Measurements from ENCODE around the gene SOX6. TPM values are rescaled to one million over a fixed set of nuclear protein-coding genes. Genes with fewer than 3 reads are reported as not detected.
"Not testable (repeated sequence)": the region's sequence is repeated elsewhere in the genome, so short reads cannot be mapped to it uniquely, and the experiment has no call there.

The SOX6 gene
- under 0.01 and 0.04 TPM in 2 replicates for total RNA-seq

DNA sequence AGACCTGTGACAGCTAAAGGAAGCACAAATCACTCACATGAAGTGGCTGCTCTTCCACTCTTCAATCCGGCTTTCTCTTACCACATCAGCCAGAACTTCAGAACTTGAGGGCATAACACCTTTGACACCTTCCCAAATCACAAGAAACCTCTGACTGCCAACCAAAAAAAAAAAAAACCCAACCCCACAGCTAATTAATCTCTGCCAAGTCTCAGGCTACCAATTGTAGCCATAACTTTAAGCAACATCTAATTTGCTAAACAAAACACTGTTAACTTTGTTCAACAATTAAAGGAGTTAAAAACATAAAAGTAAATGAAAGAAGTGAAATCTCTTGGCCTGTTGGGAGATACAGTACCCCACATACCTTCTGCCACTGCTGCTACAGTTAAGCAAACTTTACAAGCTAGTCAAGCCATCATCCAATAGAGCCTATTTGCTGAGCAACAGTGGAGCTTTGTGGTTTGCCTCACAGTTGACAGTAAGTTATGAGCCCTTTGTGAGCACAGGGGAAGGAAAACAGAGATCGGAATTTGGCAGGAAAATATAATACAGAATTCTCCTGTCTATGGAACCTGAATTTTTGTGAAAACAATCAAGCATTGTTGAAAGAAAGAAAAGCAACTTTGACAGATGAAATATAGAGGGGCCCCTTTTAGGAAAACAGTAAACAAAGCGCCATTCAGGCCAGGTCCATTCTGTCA lies at the start of gene SOX6:
Gene SOX6 (minus strand): TSS at position 490 of the 704 bp plus-strand sequence. CDS start 15,298 bp downstream, outside the sequence.
- no peak for DNase-seq (ENCODE audit: low read depth, low spot score)

DNA sequence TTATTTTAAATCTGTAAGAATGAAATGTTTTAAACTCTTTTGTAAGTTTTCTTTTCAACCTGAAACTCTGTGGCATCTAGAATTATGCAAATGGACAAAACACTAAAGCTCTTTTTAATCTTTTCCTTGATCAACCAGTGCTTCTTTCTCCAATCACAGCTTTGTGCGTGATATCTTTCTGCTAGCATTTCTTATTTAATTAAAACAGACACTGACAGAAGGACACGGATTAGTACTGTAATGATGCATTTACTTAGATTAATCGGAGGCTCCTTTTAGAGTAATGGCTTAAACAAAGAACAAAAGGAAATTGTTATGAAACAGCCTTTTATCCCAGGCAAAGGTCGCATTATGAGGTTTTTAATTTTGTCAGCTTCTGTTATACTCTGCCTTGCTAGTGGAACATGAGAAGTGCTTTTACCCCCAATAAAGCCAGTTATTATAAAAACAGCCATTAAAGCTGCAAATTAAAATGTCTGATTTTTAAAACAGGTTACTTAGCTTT lies 48.5 kb upstream of the SOX6 start:
- DNase-seq (ENCODE audit: low read depth, low spot score), result no peak

DNA sequence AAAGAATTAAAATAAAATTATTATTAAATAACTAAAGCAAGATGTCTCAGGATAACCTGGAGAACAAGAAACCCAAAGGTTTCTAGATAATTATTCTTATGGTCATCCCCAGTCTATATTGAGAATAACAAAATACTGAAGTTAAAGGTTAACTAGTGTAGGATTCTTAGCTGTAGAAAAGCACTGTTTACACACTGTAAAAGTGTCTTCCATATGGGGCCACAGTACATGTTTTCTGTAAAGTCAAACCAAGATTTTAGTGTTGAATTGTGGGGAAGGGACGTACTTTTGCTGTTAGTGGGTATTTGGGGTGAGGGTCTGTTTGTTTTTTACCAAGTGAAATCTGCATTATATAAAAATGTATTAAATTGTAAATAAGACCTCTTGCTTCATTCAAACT lies 47.5 kb upstream of the SOX6 start:
- DNase-seq (ENCODE audit: low read depth, low spot score), result no peak

DNA sequence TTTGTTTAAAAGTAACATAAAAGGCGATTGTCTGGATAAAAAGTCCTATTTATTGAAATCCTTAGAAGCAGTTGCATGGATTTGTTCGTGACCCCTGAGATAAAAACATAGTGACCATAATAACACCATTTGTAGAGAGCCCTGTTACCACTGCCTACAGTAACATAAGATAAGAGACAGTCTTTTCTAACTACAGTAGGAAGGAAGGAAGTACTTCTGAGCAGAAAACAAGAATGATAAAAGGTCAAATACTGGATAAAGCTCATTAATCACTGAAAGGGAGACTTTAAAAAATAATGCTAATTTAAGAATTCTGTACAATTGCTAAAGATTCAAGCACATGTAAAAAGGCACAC lies 47.1 kb upstream of the SOX6 start:
- DNase-seq (ENCODE audit: low read depth, low spot score), result no peak

DNA sequence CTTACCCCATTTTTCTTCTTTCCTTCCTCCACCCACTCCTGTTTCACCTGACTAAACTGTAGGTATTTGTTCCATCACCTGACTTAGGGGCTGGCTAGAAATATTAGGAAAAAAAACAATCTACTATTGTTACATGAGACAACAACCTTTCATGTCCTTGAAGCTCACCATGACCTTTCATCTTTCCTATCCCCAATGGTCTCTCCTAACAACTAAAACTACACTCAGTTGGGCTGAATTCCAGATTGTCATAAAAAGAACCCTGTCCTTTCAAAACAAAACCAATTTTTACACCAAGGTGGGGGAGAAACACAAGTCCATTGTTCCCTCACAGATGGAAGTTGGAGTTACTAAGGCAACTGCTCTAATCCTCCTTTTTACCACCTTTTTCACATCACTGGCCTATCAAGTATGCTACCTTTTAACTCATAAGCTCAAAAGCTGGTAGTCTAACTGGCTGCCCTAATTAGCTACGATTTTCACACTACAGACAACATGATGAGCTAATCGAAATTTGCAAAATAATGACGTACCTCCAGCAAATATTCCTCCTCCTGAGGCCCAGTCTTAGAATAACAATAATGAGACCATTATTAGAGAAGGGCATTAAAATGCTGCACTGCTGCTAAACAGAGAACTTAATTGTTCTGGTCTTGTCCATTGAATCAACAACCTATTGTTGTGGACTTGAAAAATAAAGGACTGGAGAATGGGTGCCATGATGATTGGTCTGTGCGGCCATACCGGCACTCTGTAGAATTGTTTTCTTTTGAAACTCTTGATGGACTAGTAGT lies 46.5 kb upstream of the SOX6 start:
- DNase-seq (ENCODE audit: low read depth, low spot score), result no peak

DNA sequence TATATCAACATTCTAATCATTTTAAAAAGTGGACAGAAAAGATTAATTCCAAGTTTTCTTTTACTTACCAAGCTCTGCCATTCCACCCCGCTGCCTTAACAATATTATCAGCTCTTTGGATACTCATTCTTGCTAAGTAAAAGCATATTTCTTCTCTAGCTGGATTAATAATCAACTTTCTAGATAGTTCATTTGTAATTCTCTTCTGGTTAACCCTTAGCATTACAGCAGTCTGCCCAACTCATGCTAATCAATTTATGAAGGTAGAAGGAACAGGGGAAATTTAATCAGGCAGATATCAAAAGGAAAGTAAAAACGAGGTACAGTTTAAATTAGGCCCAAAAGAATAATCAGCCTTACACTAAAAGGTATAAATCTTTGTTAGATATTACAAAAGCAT lies 41.0 kb upstream of the SOX6 start:
- no peak for DNase-seq (ENCODE audit: low read depth, low spot score)

DNA sequence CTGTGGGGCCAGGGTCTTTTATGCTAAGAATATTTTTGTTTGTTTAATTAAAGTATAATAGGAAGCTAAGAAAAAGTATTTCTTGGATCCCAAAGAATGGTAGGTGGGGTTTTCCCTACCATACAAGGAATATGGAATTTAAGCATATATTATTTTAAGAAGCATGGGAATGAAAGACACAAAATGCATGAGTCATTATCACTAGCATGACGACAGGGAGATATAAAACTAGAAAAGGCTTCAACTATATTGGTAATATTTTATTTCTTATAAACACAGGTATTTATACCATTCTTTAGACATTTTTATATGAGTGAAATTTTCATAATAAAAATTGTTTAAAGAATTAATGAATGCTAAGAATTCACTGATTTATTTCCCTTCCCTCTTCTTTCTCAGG lies 39.3 kb upstream of the SOX6 start:
- no peak for DNase-seq (ENCODE audit: low read depth, low spot score)

DNA sequence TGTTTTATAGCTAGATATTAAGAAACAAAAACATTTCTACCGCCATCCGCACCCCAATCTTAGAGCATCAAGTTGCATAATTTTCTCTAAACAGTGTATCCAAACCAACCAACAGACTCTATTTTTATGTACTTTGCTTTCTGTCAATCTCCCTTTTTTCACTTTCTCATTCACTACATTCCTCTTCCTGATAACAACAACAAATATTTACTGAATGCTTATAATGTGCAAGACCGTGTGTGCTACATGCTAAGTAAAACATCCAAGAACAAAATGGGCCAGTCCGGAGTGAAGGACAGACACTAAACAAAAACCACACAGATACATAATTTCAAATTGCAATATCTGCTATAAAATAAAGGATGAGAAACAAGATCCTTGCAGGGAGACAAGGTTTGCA lies 38.6 kb upstream of the SOX6 start:
- no peak for DNase-seq (ENCODE audit: low read depth, low spot score)

DNA sequence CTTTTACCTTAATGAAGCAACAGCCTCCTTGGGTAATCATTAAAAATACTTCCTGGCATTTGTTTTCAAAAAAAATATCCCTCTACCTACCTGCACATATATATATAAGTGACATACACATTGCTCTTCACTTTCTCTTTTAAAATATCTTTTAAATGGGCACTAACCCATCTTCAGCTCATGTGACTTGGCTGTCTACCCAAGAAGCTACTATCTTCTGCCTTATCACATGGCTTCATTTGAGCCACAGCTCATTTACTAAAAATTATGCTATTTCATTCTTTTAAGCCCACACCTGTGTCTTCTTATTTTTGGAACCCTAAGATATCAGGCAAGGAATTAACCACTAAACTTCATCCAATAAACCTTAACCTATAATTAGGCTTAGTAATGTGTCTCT lies 37.0 kb upstream of the SOX6 start:
- no peak for DNase-seq (ENCODE audit: low read depth, low spot score)

DNA sequence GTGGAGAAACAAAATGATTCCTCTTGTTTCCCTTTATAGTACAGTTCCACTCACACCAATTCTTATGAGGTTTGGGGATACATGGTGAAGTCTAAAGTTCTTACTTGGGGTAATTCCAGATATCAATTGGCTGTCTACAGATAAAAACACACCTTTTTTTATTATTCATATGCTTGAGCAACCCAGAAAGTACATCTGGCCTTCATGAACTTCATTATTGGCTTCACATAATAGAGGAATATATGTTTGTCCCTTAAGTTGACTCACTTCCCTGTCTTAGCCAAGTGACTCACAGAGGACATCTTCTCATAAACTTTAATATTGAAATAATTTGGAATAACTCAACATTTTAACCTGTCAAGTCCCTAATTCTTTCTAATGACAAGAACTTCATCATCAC lies 36.3 kb upstream of the SOX6 start:
- no peak for DNase-seq (ENCODE audit: low read depth, low spot score)

DNA sequence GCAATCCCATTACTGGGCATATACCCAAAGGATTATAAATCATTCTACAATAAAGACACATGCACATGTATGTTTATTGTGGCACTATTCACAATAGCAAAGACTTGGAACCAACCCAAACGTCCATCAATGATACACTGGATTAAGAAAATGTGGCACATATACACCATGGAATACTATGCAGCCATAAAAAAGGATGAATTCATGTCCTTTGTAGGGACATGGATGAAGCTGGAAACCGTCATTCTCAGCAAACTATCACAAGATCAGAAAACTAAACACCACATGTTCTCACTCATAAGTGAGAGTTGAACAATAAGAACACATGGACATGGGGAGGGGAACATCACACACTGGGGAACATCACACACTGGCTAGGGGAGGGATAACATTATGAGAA lies 34.5 kb upstream of the SOX6 start:
- not testable (repeated sequence) for DNase-seq (ENCODE audit: low read depth, low spot score)

DNA sequence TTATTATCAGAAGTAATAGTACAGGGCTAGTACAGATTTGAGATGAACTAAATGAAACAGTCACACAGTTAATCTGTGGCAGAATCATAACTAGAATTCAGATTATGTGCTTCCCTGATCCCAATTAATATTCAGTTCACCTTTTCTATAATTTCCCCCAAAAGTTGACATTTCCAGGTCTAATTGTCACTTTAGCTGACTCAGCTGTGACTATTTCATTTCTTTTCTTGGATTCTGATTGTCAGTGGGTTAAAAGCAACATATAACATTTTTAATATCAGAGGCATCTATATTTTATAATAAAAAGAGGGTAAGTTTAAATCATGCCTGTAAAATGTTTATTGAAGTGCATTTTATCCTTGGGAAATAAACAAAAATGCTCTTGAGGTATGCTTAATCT lies 28.8 kb upstream of the SOX6 start:
- DNase-seq (ENCODE audit: low read depth, low spot score), result no peak

DNA sequence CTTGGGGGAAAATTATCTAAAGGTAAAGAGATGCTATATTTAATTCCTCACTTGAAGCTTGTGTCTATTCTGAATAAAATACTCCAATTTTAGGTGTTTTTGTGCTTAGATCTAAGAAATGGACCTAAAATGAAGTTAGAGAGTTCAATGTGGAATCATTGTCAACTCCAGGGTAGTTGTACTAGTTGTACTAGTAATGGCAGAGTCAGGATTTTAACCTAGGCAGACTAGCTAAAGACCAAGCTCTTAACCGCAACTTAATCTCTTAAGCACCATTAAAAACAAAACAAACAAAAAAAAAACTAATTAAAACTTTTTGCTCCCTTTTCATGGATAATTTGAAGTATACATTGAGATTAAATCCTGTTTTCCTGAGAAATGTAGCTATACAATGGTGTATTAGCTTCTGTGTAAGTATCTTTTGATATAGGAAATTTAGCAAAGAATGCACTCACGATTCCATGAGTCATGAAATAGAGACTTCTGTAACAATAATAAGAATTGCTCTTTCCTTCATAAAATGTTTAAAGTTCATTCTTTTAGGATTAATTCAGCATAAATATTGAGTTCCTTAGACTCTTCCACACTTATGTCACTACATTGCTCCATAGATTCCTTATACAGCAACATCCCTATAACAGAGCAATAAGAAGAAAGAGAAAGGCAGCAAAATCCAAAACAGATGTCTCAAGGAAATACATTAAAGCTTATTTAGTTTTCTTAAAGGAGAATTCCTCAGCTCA lies 26.5 kb upstream of the SOX6 start:
- DNase-seq (ENCODE audit: low read depth, low spot score), result no peak

DNA sequence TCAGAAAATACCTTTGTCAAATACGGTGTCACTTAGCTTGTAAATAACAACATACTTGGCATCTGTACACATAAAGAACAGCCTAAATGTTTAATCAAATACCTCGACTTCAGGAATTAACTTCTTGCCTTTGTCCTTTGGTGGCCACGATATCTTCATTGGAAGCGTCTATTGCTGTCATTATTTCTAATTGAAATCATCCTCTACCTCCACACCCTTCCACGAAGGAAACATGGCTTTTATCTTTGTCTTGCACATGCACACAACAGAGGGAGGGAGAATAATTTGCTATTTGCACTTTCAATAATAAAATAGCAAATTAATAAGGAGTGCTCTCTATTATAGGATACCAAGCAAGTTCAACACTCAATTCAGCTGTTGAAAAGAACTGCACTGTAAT lies 25.8 kb upstream of the SOX6 start:
- no peak for DNase-seq (ENCODE audit: low read depth, low spot score)

DNA sequence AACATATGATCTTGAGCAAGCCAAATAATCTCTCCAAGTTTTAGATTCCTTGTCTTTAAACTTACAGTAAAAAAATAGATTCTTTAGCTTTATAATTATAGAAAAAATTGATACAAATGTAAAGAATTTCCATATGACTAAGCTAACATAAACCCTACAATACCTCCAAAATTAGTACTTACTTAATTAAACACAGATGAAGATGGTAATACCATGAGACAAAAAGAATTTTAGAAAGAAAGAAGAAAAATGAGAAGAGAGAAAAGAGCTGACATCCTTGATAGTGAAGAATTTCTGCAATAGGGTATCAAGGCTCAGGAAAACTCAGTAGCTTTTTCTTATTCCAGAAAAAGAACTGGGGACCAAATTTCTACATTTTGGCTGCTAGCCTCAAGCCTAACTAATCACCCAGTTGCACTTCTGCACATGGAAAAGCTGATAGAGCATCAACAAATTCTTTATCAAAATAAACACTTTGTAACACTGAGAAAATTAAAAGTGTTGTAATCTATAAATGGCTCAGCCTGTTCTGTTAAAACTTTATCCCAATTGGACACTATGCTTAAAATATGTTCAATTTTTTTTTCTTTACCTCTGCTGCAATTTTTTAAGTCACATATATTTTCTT lies 24.7 kb upstream of the SOX6 start:
- DNase-seq (ENCODE audit: low read depth, low spot score), result no peak

DNA sequence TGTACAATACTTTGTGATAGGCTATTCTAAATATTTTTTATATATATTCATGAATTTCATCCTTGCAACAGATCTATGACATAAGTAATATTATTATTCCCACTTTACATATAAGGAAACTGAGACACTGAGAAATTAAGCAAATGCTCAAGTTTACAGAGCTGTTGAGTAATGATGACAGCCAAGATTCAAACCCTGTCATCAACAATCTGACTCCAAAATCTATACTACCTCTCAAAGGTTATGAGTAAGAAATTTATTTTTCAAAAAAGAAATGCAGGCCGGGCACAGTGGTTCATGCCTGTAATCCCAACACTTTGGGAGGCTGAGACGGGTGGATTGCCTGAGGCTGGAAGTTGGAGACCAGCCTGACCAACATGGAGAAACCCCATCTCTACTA lies 22.6 kb upstream of the SOX6 start:
- no peak for DNase-seq (ENCODE audit: low read depth, low spot score)

DNA sequence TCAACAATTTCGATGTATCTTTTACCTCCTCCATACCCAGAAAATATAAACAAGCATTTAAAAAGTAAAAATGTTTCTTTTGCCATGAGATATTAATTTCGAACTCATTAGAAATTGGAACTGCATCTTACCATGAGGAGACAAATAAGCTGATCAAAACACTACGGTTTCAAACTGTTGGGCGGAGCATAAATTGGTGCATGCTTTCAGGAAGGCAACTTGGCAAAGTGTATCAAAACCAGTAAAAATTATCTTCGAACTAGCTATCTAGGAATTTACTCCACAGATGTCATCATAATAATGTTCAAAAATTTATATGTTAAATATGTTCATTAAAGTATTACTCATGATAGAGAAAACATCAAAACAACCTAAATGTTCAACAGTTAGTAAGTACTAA lies 21.4 kb upstream of the SOX6 start:
- no peak for DNase-seq (ENCODE audit: low read depth, low spot score)

DNA sequence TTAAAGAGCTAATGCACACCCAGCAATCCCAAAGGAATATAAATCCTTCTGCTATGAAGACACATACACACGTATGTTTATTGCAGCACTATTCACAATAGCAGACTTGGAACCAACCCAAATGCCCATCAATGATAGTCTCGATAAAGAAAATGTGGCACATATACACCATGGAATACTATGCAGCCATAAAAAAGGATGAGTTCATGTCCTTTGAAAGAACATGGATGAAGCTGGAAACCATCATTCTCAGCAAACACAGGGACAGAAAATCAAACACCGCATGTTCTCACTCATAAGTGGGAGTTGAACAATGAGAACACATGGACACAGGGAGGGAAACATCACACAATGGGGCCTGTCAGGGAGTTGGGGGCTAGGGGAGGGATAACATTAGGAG lies 19.3 kb upstream of the SOX6 start:
- not testable (repeated sequence) for DNase-seq (ENCODE audit: low read depth, low spot score)

DNA sequence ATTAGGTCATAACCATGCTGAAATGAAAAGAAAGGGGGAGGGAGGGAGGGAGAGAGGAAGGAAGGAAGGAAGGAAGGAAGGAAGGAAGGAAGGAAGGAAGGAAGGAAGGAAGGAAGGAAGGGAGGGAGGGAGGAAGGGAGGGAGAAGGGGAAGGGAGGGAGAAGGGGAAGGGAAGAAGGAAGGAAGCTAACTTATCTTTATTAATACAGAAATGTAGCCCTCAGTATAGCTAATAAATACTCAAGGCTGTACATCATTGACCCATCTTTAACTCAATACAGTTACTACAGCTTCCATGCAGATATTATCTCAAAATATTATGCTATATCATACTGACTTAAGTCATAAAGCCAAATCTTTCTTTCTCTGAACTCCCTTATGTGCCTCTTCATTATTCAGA lies 17.4 kb upstream of the SOX6 start:
- no peak for DNase-seq (ENCODE audit: low read depth, low spot score)

DNA sequence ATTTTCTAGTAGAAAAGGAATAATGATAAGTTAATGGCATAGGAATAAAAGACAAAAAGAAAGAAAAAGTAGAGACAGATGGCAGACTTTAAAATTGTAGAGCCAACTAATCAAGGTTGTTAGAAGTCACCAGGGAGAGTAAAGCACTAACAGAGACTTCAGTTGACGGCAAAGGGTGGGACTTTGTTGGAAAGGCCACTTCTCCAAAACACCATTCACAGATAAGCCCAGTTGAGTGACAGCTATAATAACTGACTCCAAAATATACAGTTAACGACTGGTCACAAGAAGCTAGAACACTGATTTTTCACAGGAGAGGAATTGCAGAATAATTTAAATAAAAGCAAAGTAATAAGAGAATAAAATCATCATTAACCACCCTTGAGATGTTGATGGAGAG lies 16.0 kb upstream of the SOX6 start:
- DNase-seq (ENCODE audit: low read depth, low spot score), result no peak

DNA sequence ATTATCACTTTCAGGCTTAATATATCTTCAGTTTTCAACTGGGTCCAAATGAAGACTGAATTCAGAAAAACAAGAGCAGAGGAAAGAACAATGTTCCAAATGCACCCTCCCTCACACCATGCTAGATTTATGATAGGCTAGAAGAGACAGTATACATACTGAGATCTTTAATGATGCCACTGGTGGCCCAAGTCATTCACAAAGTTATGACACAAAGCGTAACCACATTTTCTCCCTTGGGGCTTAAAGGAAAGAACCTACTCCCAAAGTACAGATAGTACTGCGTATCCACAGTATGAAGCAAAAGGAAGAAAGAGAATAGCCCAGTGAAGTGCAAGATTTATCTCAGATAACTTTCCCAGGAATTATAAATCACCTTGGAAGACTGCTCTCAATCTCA lies 10.9 kb upstream of the SOX6 start:
- no peak for DNase-seq (ENCODE audit: low read depth, low spot score)

Data from pulmonary artery endothelial cell (primary cell).